ENCODE data around the gene SPINT4.

SPINT4 gene

GRCh38 chr20:45765307-45765875 lies 43.2 kb downstream of the SPINT4 start:
- no peak overlapping the region for H3K4me3 ChIP-seq (replicated peaks in 1 of 2; ENCODE audit: low read depth in 2 of 2, low read length in 2 of 2)
- TF ChIP-seq CTCF (IDR thresholded peaks at IDR 0.05; ENCODE audit: low read depth, low read length) = no peak
- no peak for DNase-seq (ENCODE audit: low read depth in 2 of 2)

GRCh38 chr20:45765980-45766379 lies 43.8 kb downstream of the SPINT4 start:
- TF ChIP-seq CTCF (IDR thresholded peaks at IDR 0.05; ENCODE audit: low read depth, low read length) = no peak
- no peak for DNase-seq (ENCODE audit: low read depth in 2 of 2)
- H3K4me3 ChIP-seq (replicated peaks in 1 of 2; ENCODE audit: low read depth in 2 of 2, low read length in 2 of 2) = no peak overlapping the region

- no peak overlapping the region for H3K4me3 ChIP-seq (replicated peaks in 1 of 2; ENCODE audit: low read depth in 2 of 2, low read length in 2 of 2)
- TF ChIP-seq CTCF (IDR thresholded peaks at IDR 0.05; ENCODE audit: low read depth, low read length) = no peak
Measured at GRCh38 chr20:45768479-45768878, 46.3 kb downstream of the SPINT4 start.

GRCh38 chr20:45771182-45771759 lies 49.1 kb downstream of the SPINT4 start:
- peak; percentile 81 for DNase-seq (ENCODE audit: low read depth in 2 of 2)
- TF ChIP-seq CTCF (IDR thresholded peaks at IDR 0.05; ENCODE audit: low read depth, low read length) = peak; percentile 88
- no peak overlapping the region for H3K4me3 ChIP-seq (replicated peaks in 1 of 2; ENCODE audit: low read depth in 2 of 2, low read length in 2 of 2)

More at GRCh38 chr20:45768479-45768878, 46.3 kb downstream of the SPINT4 start:
- DNase-seq (ENCODE audit: low read depth in 2 of 2) = no peak

- TF ChIP-seq CTCF (IDR thresholded peaks at IDR 0.05; ENCODE audit: low read depth, low read length) = no peak
- DNase-seq (ENCODE audit: low read depth in 2 of 2) = no peak
- H3K4me3 ChIP-seq (replicated peaks in 1 of 2; ENCODE audit: low read depth in 2 of 2, low read length in 2 of 2) = no peak overlapping the region
Measured at GRCh38 chr20:45772693-45773092, 50.5 kb downstream of the SPINT4 start.

GRCh38 chr20:45774945-45775344 lies 52.8 kb downstream of the SPINT4 start:
- no peak overlapping the region for H3K4me3 ChIP-seq (replicated peaks in 1 of 2; ENCODE audit: low read depth in 2 of 2, low read length in 2 of 2)
- DNase-seq (ENCODE audit: low read depth in 2 of 2) = no peak
- no peak for TF ChIP-seq CTCF (IDR thresholded peaks at IDR 0.05; ENCODE audit: low read depth, low read length)

GRCh38 chr20:45775411-45775810 lies 53.3 kb downstream of the SPINT4 start:
- TF ChIP-seq CTCF (IDR thresholded peaks at IDR 0.05; ENCODE audit: low read depth, low read length) = no peak
- no peak overlapping the region for H3K4me3 ChIP-seq (replicated peaks in 1 of 2; ENCODE audit: low read depth in 2 of 2, low read length in 2 of 2)
- no peak for DNase-seq (ENCODE audit: low read depth in 2 of 2)

Data from cardiac fibroblast (primary cell).